Stimulated activated CD8-positive, alpha-beta memory T cell treated with anti-CD3 and anti-CD28 coated beads, Interleukin-7, amount 100 ng/mL, for 48 hours (primary cell): Measurements from ENCODE around the gene ZBED1.
"Not testable (repeated sequence)": the region's sequence is repeated elsewhere in the genome, so short reads cannot be mapped to it uniquely, and the experiment has no call there.

Experiments used
- DNase-seq, 2 donors: peaks; one replicate each; pipeline ENCODE4 v3.0.0-alpha.2; 2020; ENCODE audit warnings: low read depth in 1 of 2; ENCODE audit errors: extremely low read depth in 1 of 2

ZBED1 gene

GRCh38 chrX:2457289-2458133, 43.3 kb downstream of the ZBED1 start:
- DNase-seq = no peak

- DNase-seq = not testable (repeated sequence)
Observed at GRCh38 chrX:2456091-2456490, 44.7 kb downstream of the ZBED1 start.

GRCh38 chrX:2454620-2455019, 46.2 kb downstream of the ZBED1 start:
- not testable (repeated sequence) for DNase-seq

- no peak for DNase-seq
Observed at GRCh38 chrX:2452799-2453198, 48.0 kb downstream of the ZBED1 start.

GRCh38 chrX:2452317-2452784, 48.4 kb downstream of the ZBED1 start:
- DNase-seq = no peak

GRCh38 chrX:2451501-2452316, 49.1 kb downstream of the ZBED1 start:
- no peak for DNase-seq

GRCh38 chrX:2450681-2451080, 50.1 kb downstream of the ZBED1 start:
- no peak for DNase-seq

- no peak for DNase-seq
Observed at GRCh38 chrX:2449135-2449886, 51.5 kb downstream of the ZBED1 start.

GRCh38 chrX:2447484-2447883, 53.3 kb downstream of the ZBED1 start:
- DNase-seq = no peak

GRCh38 chrX:2446815-2447214, 54.0 kb downstream of the ZBED1 start:
- DNase-seq = no peak

GRCh38 chrX:2445662-2446623, 54.8 kb downstream of the ZBED1 start:
- DNase-seq = no peak

GRCh38 chrX:2442694-2443093, 58.1 kb downstream of the ZBED1 start:
- no peak for DNase-seq

- DNase-seq = no peak
Observed at GRCh38 chrX:2441466-2441865, 59.3 kb downstream of the ZBED1 start.

- DNase-seq = no peak
Observed at GRCh38 chrX:2439613-2440012, 61.2 kb downstream of the ZBED1 start.
